ENCODE measurements around the gene ZBTB17. TPM values are rescaled to one million over a fixed set of nuclear protein-coding genes. Genes with fewer than 3 reads are reported as not detected.
A peak's percentile ranks its signal among the peaks of the same experiment; 100 is the strongest.

Gene ZBTB17
- total and polyA plus RNA-seq, 2 of the 4 experiments (the other 2 are of a cell fraction), result 26.3 to 58.2 TPM

GRCh38 chr1:16015491-16015890, 39.6 kb upstream of the ZBTB17 start:
- BruUV-seq (replicated peaks), result no TSS peak
- H4K8ac ChIP-seq (ENCODE audit: low read depth in 2 of 2, low read length in 2 of 2), result no peak overlapping the region
- no peaks in the 10 kb centered on the region for H3K27me3 ChIP-seq (ENCODE audit: control insufficient read depth, insufficient read depth, low read length)
- no peak overlapping the region for H3K23ac ChIP-seq (ENCODE audit: low read depth, low read length)
- no peak overlapping the region for H3K4ac ChIP-seq (ENCODE audit: low read depth, low read length)
- CTCF ChIA-PET, result no interaction called here
- no peak for ATAC-seq (ENCODE audit: low read depth)
- POLR2A ChIA-PET (ENCODE audit: unreplicated experiment), result interaction anchor here (0.6 kb wide), 1 partner anchor 104 kb away, joined by 10 read pairs; no protein-coding TSS in a partner anchor
- intact Hi-C loops (cut with micrococcal nuclease), result no loop called here
- no peak overlapping the region for H2AFZ ChIP-seq (replicated peaks; ENCODE audit: low read length, poor library complexity)
- H3K27ac ChIP-seq (ENCODE audit: insufficient read depth, low read length), result no peak overlapping the region
- H2BK20ac ChIP-seq (ENCODE audit: low read depth, low read length), result no peak overlapping the region
- H4K5ac ChIP-seq (ENCODE audit: low read depth, low read length), result no peak overlapping the region
- no peak overlapping the region for H2BK120ac ChIP-seq (ENCODE audit: low read depth, low read length)
- H2AK5ac ChIP-seq (ENCODE audit: low read depth, low read length), result peak overlapping the region; percentile 12; the same call in 1 of the 2 replicates
- no peaks in the 10 kb centered on the region for H3K79me1 ChIP-seq (ENCODE audit: low read depth in 1 of 2, low read length in 2 of 2)
- DNase-seq, result no peak
- H4K91ac ChIP-seq (ENCODE audit: insufficient read depth, low read depth, low read length), result no peak overlapping the region
- H3K4me3 ChIP-seq (ENCODE audit: insufficient read depth, low read depth, low read length), result no peak overlapping the region
- no peaks in the 10 kb centered on the region for H3K9me3 ChIP-seq (ENCODE audit: control insufficient read depth, insufficient read depth, low read length)
- no peak overlapping the region for H3K14ac ChIP-seq (replicated peaks; ENCODE audit: low read depth, low read length)
- 93% methylated on average over 15 of the region's 25 CpGs; no CpG with 5 or more reads in 1 of the 2 experiments for WGBS, 2 experiments (ENCODE audit: extremely low coverage in 2 of 2, insufficient read length in 1 of 2)
- no peak overlapping the region for H3K56ac ChIP-seq (ENCODE audit: extremely low read depth, insufficient read depth, low read length)
- H3K9ac ChIP-seq (ENCODE audit: low read depth, low read length), result no peak overlapping the region
- H4K20me1 ChIP-seq (ENCODE audit: insufficient read depth, low read length), result no peaks in the 10 kb centered on the region
- TF ChIP-seq RAD21 (IDR thresholded peaks at IDR 0.05; ENCODE audit: low read length), result no peak
- no peak for TF ChIP-seq ELK1 (IDR thresholded peaks at IDR 0.05; ENCODE audit: borderline replicate concordance, low read depth, low read length)
- no peak for TF ChIP-seq MAFK (IDR thresholded peaks at IDR 0.05; ENCODE audit: low read depth, low read length)
- TF ChIP-seq MAZ (IDR thresholded peaks at IDR 0.05; ENCODE audit: borderline replicate concordance, low read depth, low read length), result no peak
- no peak for TF ChIP-seq SMC3 (IDR thresholded peaks at IDR 0.05; ENCODE audit: low read depth, low read length)
- no peak for TF ChIP-seq NFE2L2 (IDR thresholded peaks at IDR 0.05; ENCODE audit: low read depth, low read length)
- no peak for TF ChIP-seq FOS (IDR thresholded peaks at IDR 0.05; ENCODE audit: low read depth, low read length)
- no peak for TF ChIP-seq MXI1 (IDR thresholded peaks at IDR 0.05; ENCODE audit: borderline replicate concordance, low read depth, low read length)
- in situ Hi-C loops (cut with MboI; ENCODE audit: low sequenced_read_pairs), result no loop called here
- H3K36me3 ChIP-seq (ENCODE audit: control insufficient read depth, insufficient read depth, low read length), result no peaks in the 10 kb centered on the region
- peaks cover 3% of the 10 kb centered on the region for H3K9me1 ChIP-seq (ENCODE audit: insufficient read depth, low read length)
- H2AK9ac ChIP-seq (replicated peaks; ENCODE audit: low read depth, low read length, poor library complexity), result peak overlapping the region; percentile 15
- H2BK5ac ChIP-seq (ENCODE audit: low read depth, low read length, poor library complexity, severe bottlenecking), result no peak overlapping the region
- dilution Hi-C loops (cut with HindIII; ENCODE audit: low sequenced_read_pairs, unreplicated experiment), result no loop called here
- H3K4me1 ChIP-seq (ENCODE audit: control insufficient read depth, insufficient read depth, low read length), result peaks cover 31% of the 10 kb centered on the region
- H2BK15ac ChIP-seq (ENCODE audit: low read depth, low read length), result no peak overlapping the region
- H3K4me2 ChIP-seq (ENCODE audit: low read depth, low read length), result no peak overlapping the region
- H3K18ac ChIP-seq (ENCODE audit: low read depth, low read length), result no peak overlapping the region
